ENCODE results near the gene GJA10.
"Not testable (repeated sequence)": the region's sequence is repeated elsewhere in the genome, so short reads cannot be mapped to it uniquely, and the experiment has no call there.

GJA10 gene

DNA sequence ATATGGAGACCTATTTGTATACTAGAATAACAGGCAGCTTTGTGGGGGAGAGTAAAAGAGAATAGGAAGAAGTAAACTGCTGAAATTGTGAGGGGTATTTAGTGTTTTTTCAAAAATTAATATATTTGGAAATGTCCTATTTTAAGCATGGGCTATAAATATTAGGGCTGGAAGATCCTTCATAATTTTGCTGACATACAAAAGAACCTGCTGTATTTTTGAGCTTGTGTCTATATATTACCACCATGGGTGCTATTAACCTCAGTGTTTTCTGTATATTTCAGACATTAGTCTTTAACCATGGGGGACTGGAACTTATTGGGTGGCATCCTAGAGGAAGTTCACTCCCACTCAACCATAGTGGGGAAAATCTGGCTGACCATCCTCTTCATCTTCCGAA, at the start of gene GJA10:
GJA10 (plus strand) TSS at position 301 of the 400 bp plus-strand sequence; CDS start at position 301, 0 bp downstream.
- no peak for DNase-seq

GRCh38 chr6:89847513-89847912, 46.8 kb upstream of the GJA10 start:
- DNase-seq, result not testable (repeated sequence)

DNA sequence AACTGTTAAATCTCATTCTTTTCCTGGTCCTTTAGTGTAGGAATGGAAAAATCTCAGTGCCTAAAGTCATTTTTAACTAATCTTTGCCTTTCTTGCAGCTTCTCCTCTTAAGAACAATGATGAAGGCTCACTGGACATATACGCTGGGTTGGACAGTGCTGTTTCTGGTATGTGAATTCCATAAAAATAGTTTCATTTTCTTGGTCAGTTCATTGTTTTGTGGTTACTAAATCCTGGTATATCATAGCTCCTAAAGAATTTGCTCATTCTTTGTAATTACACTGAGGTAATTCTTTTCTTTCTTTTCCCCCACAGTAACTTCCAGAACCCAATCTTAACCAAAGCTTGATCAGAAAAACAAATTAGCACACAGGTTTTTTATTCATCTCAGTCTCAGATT, 41.2 kb upstream of the GJA10 start:
- no peak for DNase-seq

GRCh38 chr6:89858041-89858440, 36.2 kb upstream of the GJA10 start:
- no peak for DNase-seq

- no peak for DNase-seq
Measured at GRCh38 chr6:89859744-89860143, 34.5 kb upstream of the GJA10 start.

DNA sequence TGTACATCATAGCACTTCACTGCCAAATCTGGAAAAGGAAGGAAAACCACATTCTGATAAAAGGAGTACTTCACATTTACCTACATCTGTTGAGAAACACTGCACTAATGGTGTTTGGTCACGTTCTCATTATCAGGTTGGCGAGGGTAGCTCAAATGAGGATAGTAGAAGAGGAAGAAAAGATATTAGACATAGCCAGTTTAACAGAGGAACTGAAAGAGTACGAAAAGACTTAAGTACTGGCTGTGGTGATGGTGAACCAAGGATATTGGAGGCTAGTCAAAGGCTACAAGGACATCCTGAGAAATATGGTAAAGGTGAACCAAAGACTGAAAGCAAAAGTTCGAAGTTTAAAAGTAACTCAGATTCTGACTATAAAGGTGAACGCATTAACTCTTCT, 32.0 kb upstream of the GJA10 start:
- peak; percentile 53 for DNase-seq

- peak; percentile 64 for DNase-seq
Measured at GRCh38 chr6:89862698-89863097, 31.6 kb upstream of the GJA10 start.

DNA sequence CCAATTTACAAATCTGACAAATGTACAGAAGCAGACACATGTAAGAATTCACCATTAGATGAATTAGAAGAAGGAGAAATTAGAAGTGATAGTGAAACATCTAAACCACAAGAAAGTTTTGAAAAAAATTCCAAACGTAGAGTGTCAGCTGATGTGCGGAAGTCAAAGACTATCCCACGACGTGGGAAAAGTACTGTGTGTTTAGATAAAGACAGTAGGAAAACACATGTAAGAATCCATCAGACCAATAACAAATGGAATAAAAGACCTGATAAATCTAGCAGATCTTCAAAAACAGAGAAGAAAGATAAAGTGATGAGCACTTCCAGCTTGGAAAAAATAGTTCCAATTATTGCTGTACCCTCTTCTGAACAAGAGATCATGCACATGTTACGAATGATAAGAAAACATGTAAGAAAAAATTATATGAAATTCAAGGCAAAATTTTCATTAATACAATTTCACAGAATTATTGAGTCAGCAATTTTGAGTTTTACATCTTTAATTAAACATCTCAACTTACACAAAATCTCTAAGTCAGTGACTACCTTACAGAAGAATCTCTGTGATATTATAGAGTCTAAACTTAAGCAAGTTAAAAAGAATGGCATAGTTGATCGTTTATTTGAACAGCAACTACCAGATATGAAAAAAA, 28.1 kb upstream of the GJA10 start:
- no peak for DNase-seq

DNA sequence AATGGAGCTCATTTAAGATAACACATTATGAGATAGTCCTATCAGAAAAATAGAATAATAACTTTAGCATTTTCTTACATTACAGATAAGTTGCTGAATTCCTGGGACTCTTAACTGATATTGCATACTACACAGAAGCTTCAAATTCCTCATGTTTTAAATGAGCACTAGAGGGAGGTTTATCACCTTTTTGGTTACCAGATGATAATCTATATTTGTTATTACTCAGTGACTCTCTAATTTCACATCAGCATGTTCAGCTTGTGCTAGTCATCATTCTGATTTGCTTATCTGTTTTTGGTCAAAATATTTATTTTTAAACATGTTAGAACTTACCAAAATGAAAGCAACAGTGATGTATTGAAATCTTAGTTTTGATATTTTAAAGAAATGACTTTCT, 20.5 kb upstream of the GJA10 start:
- DNase-seq, result no peak

GRCh38 chr6:89874438-89874837, 19.8 kb upstream of the GJA10 start:
- DNase-seq, result peak; percentile 62

DNA sequence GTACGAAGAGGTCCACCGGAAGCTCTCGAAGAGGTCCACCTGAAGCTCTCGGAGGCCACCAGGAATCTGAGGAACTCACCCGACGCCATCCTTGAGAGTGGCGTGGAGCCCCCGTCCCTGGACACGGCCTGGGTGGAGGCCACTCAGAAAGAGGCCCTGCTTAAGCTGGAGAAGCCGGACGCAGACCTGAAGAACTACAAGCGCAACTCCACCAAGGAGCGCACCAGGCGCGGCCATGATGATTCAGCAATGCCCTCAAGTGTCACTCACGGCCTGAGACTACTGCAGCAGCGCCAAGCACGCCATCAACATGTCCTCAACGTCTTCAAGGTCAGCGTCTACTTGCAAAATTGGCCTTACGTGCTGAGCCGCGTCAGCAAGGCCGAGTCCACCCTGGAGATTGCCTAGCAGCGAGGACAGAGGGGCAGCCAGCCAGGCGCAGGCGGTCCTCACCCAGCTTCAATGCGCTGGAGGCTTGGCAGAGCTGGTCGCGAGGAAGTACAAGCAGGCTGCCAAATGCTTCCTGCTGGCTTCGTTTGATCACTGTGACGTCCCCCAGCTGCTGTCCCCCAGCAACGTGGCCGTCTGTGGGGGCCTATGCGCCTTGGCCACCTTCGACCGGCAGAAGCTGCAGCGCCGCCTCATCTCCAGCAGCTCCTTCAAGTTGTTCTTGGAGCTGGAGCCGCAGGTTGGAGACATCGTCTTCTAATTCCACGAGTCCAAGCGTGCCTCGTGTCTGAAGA, 7.7 kb upstream of the GJA10 start:
- DNase-seq, result no peak

GRCh38 chr6:89887452-89888137, 6.7 kb upstream of the GJA10 start:
- no peak for DNase-seq

DNA sequence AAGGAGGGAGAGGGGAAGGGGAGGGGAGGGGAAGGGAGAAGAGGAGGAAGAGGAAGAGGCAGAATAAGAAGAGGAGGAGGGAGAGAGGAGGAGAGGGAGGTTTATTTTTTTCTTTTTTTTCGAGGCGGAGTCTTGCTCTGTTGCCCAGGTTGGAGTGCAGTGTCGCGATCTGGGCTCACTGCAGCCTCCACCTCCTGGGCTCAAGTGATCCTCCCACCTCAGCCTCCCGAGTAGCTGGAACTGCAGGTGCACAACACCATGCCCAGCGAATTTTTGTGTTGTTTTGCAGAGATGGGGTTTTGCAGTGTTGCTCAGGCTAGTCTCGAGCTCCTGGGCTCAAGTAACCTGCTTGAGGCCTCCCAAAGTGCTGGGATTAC, 6.1 kb upstream of the GJA10 start:
- DNase-seq, result no peak

DNA sequence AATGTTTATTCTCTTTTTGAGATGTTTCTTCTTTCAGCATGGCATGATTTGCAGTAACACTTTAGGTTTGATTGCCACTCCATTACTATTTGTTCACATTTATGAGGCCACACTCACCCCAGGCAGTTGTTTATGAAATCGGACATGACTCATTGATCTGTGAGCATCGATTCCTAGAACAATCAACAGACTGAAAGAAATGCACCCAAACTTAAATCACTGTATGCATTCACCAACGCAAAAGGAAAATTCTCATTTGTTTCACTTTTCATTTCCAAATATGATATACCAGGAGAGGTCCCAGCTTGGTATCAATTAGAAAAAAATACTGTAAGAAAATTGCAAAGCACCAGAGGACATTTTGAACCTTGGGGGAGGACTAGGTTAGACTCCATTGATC, 5.4 kb upstream of the GJA10 start:
- DNase-seq, result no peak

- DNase-seq, result not testable (repeated sequence)
Measured at GRCh38 chr6:89890845-89891528, 3.3 kb upstream of the GJA10 start.

DNA sequence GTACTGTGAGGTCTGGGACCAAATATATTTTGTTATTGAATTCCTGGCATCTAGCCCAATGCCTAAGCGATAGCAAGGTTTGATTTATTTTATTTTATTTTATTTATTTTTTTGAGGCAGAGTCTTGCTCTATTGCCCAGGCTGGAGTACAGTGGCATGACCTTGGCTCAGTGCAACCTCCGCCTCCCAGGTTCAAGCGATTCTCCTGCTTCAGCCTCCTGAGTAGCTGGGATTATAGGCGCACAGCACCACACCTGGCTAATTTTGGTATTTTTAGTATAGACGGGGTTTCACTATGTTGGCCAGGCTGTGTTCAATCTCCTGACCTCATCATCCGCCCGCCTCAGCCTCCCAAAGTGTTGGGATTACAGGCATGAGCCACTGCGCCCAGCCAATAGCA, 1.7 kb upstream of the GJA10 start:
- DNase-seq, result not testable (repeated sequence)

DNA sequence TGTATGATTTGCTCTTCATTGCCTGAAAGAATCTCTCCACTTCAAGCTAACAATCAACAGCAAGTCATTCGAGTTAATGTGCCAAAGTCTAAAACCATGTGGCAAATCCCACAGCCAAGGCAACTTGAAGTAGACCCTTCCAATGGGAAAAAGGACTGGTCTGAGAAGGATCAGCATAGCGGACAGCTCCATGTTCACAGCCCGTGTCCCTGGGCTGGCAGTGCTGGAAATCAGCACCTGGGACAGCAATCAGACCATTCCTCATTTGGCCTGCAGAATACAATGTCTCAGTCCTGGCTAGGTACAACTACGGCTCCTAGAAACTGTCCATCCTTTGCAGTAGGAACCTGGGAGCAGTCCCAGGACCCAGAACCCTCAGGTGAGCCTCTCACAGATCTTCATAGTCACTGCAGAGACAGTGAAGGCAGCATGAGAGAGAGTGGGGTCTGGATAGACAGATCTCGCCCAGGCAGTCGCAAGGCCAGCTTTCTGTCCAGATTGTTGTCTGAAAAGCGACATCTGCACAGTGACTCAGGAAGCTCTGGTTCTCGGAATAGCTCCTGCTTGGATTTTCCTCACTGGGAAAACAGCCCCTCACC, 1.1 kb downstream of the GJA10 start:
- peak; percentile 67 for DNase-seq

- DNase-seq, result not testable (repeated sequence)
Measured at GRCh38 chr6:89910001-89910901, 16.0 kb downstream of the GJA10 start.

DNA sequence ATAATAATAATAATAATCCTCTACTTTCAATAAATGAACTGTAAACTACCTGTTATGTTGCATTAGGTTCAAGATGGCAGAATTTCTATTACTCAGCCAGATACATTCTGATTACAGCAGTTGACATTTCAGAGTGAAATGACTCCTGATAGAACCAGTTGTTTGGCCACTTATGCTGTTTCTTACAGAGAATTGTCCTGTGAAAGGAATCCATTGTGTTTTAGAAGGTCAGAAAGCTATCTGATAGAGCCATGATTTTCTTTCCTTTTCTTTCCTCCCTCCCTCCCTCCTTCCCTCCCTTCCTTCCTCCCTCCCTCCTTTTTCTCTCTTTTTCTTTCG, 16.6 kb downstream of the GJA10 start:
- DNase-seq, result no peak

DNA sequence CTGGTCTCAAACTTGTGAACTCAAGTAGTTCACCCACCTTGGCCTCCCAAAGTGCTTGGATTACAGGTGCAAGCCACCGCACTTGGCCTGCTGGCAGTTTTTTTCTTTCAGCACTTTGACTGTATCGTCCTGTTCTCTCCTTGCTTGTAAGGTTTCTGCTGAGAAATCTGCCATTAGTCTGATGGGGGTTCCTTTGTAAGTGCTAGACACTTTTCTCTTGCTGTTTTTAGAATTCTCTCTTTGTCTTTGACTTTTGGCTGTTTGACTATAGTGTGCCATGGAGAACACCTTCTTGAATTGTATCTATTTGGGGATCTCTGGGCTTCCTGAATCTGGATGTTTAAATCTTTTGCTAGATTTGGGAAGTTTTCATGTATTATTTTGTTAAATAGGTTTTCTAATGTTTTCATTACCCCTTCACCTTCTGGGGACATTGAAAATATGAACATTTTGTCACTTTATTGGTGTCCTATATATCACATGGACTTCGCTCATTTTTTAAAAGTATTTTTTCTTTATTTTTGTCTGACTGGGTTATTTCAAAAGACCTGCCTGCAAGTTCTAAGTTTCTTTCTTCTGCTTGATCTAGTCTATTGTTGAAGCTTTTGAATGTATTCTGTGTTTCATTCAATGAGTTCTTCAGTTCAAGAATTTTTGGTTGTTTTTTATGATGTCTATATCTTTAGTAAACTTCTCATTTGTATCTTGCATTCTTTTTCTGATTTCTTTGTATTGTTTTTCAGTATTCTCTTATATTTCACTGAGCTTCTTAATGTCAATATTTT, 22.1 kb downstream of the GJA10 start:
- DNase-seq, result no peak

DNA sequence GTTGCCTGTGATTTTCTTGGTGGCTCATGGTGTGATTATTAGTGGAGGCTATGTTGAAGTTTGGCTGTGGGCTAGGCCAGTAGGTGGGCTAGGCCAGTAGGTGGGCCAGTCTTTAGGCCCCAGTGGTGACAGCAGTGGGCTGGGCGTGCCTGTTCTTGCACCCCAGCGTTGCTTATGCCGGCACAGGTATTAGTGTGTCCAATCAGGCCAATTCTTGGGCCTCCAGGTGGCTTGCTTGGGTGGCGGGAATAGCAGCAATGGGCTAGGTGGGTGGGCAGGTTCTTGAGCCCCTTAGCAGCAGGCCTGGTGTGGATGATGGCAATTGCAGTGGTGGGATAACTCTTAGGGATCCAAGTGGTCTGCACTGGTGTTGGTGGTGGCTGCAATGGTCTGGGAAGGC, 22.9 kb downstream of the GJA10 start:
- DNase-seq, result no peak

Data from hematopoietic multipotent progenitor cell treated with erythropoietin and hydrocortisone succinate and interleukin-3 and kit ligand, for 4 days (in vitro differentiated cells).